Gastroesophageal sphincter (tissue), 4 donors: ENCODE results near the gene SPOPL. TPM values are rescaled to one million over a fixed set of nuclear protein-coding genes. Genes with fewer than 3 reads are reported as not detected.
A peak's percentile ranks its signal among the peaks of the same experiment; 100 is the strongest.
"Not testable (repeated sequence)": the region's sequence is repeated elsewhere in the genome, so short reads cannot be mapped to it uniquely, and the experiment has no call there.

Experiments
- ATAC-seq: fragments of 150-250 bp; one replicate; pipeline ENCODE4 v1.9.1; 2016; ENCODE audit warnings: mild to moderate bottlenecking, moderate library complexity
- H3K27ac ChIP-seq, 4 donors: fragments of 200-600 bp; sonication (generic) in 3 of 4; 1 replicate in 3 of 4; 2 replicates in 1 of 4; pipeline ENCODE4 v1.5.1; 2016 to 2019
- H3K27me3 ChIP-seq: fragments of 200-600 bp; sonication (generic); one replicate; pipeline ENCODE4 v1.5.1; 2019
- H3K36me3 ChIP-seq, 2 donors: fragments of 200-600 bp; sonication (generic); one replicate each; pipeline ENCODE4 v1.5.1; 2019; ENCODE audit warnings: control low read depth in 1 of 2
- H3K4me1 ChIP-seq, 3 donors: fragments of 200-600 bp; sonication (generic); 1 replicate in 2 of 3; 2 replicates in 1 of 3; pipeline ENCODE4 v1.5.1; 2016 to 2019; ENCODE audit warnings: control low read depth in 2 of 3
- H3K4me3 ChIP-seq, 2 donors: fragments of 200-600 bp; sonication (generic); one replicate each; pipeline ENCODE4 v1.5.1; 2019; ENCODE audit warnings: mild to moderate bottlenecking in 1 of 2, moderate library complexity in 1 of 2
- H3K9me3 ChIP-seq, 3 donors: fragments of 200-600 bp; sonication (generic); one replicate each; pipeline ENCODE4 v1.5.1; 2017 to 2019; ENCODE audit warnings: control low read depth in 2 of 3
- CTCF ChIP-seq, 4 experiments: fragments of 200-600 bp in 2 of 4; fragments of 450-650 bp in 2 of 4; sonication (generic) in 1 of 4; IDR thresholded peaks; one replicate each; pipeline ENCODE4 v1.5.1; 2017 to 2019; ENCODE audit warnings: antibody characterized with exemption in 4 of 4, mild to moderate bottlenecking in 2 of 4, moderate library complexity in 2 of 4
- EP300 ChIP-seq: sonication (generic); formaldehyde crosslinking; IDR thresholded peaks from one replicate; pipeline ENCODE4 v1.6.1; 2017; ENCODE audit warnings: antibody characterized with exemption, mild to moderate bottlenecking
- POLR2A ChIP-seq, 2 donors: fragments of 450-650 bp; IDR thresholded peaks; one replicate each; pipeline ENCODE4 v1.6.1; 2017; ENCODE audit warnings: antibody characterized with exemption in 2 of 2, mild to moderate bottlenecking in 2 of 2, moderate library complexity in 1 of 2
- POLR2AphosphoS5 ChIP-seq: sonication (generic); formaldehyde crosslinking; IDR thresholded peaks from one replicate; pipeline ENCODE4 v1.6.1; 2017; ENCODE audit warnings: antibody characterized with exemption
- WGBS, 2 donors: methylation state at CpG; one replicate each; pipeline ENCODE4 v1.1.5; 2018; ENCODE audit warnings: low coverage in 1 of 2; 5-methylcytosine and 5-hydroxymethylcytosine counted together
- total RNA-seq, 4 donors: library from RNA; depleted of rRNA; stranded (reverse); fragments of >200 nt; gene quantifications; one replicate each; pipeline ENCODE4 v1.1.0, GENCODE V29; 2016

SPOPL gene
- total RNA-seq, 4 donors from 2014 or later, result 32.7 to 51.8 (median 39.4) TPM

GRCh38 chr2:138531913-138532312, 30.3 kb downstream of the SPOPL start:
- Histone ChIP-seq H3K27ac (no peak overlapping the region), H3K36me3 (peaks cover 0 to 4% of the 10 kb centered on the region in 2 donors), H3K4me3 (no peak overlapping the region), H3K27me3 (no peaks in the 10 kb centered on the region), H3K4me1 (peaks cover 0 to 41% (median 0%) of the 10 kb centered on the region in 3 donors), H3K9me3 (no peaks in the 10 kb centered on the region)
- 37% methylated on average over 3 of the region's 3 CpGs for WGBS, 2 donors
- ATAC-seq, result no peak
- TF ChIP-seq POLR2A (IDR thresholded peaks at IDR 0.05) (no peak), POLR2AphosphoS5 (peak; percentile 44)

DNA sequence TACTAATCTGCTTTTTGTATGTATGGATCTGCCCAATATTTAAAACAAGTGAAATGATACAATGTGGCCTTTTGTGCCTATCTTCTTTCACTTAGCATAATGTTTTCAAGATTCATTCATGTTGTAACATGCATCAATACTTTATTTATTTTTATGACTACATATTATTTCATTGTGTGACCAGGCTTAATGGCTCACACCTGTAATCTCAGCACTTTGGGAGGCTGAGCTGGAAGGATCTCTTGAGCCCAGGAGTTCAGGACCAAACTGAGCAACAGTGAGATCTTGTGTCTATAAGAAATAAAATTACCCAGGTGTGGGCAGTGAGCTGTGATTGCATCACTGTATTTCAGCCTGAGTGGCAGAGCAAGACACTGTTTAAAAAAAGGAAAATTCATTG, 33.2 kb downstream of the SPOPL start:
- H3K4me3 ChIP-seq, result no peak overlapping the region
- no peak overlapping the region for H3K27ac ChIP-seq
- TF ChIP-seq EP300, result no peak
- TF ChIP-seq CTCF (IDR thresholded peaks at IDR 0.05), result no peak
- no peak for TF ChIP-seq POLR2A (IDR thresholded peaks at IDR 0.05)
- TF ChIP-seq POLR2AphosphoS5, result no peak
- ATAC-seq, result no peak
- no peaks in the 10 kb centered on the region for H3K9me3 ChIP-seq
- H3K36me3 ChIP-seq, result peaks cover 0 to 12% of the 10 kb centered on the region in 2 donors
- H3K4me1 ChIP-seq, result peaks cover 0 to 29% (median 0%) of the 10 kb centered on the region in 3 donors
- no peaks in the 10 kb centered on the region for H3K27me3 ChIP-seq

- ATAC-seq, result no peak
- Histone ChIP-seq H3K27me3 (no peaks in the 10 kb centered on the region), H3K36me3 (peaks cover 0 to 12% of the 10 kb centered on the region in 2 donors), H3K27ac (no peak overlapping the region), H3K4me1 (peaks cover 0 to 20% (median 0%) of the 10 kb centered on the region in 3 donors), H3K4me3 (no peak overlapping the region), H3K9me3 (no peaks in the 10 kb centered on the region)
- TF ChIP-seq POLR2A (IDR thresholded peaks at IDR 0.05), result no peak
- no peak for TF ChIP-seq EP300
- no peak for TF ChIP-seq CTCF (IDR thresholded peaks at IDR 0.05)
- no peak for TF ChIP-seq POLR2AphosphoS5
- 40 to 61% methylated on average over 1 to 2 of the region's 2 CpGs for WGBS, 2 donors
These were observed 34.7 kb downstream of the SPOPL start for GRCh38 chr2:138536302-138536701.

- no peaks in the 10 kb centered on the region for H3K27me3 ChIP-seq
- no peak overlapping the region for H3K27ac ChIP-seq
- 100% methylated on average over 2 of the region's 2 CpGs; no CpG with 5 or more reads in 1 of the 2 donors for whole genome bisulfite sequencing, 2 donors
- TF ChIP-seq EP300 (no peak), CTCF (IDR thresholded peaks at IDR 0.05) (no peak), POLR2A (IDR thresholded peaks at IDR 0.05) (no peak), POLR2AphosphoS5 (no peak)
- H3K4me1 ChIP-seq, result peaks cover 0 to 15% (median 0%) of the 10 kb centered on the region in 3 donors
- no peak for ATAC-seq
- peaks cover 0 to 12% of the 10 kb centered on the region in 2 donors for H3K36me3 ChIP-seq
- no peak overlapping the region for H3K4me3 ChIP-seq
- no peaks in the 10 kb centered on the region for H3K9me3 ChIP-seq
These were observed 35.2 kb downstream of the SPOPL start for GRCh38 chr2:138536740-138537139.

DNA sequence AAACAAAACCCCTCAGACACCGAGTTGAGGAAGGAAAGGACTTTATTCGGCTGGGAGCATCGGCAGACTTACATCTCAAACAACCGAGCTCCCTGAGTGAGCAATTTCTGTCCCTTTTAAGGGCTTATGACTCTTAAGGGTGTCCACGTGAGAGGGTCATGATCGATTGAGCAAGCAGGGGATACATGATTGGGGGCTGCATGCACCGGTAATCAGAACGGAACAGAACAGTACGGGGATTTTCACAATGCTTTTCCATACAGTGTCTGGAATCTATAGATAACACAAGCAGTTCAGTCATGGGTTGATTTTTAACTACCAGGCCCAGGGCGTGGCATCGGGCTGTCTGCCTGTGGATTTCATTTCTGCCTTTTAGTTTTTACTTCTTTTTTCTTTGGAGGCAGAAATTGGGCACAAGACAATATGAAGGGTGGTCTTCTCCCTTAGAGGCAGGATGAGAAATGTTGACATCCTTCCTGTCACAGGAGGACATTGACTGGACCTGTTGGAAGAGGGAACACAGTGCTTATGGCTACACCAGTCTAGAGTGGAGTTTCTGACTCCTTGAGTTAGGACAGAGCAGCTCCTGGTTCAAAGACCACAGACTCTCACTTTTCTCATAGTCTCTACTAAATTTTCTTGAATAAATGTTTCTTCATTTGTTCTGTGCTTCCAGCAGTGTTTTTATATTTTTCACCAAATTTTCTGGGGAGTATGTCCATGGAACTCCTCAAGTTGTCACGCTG, 35.8 kb downstream of the SPOPL start:
- peaks cover 0 to 12% of the 10 kb centered on the region in 2 donors for H3K36me3 ChIP-seq
- TF ChIP-seq POLR2A (IDR thresholded peaks at IDR 0.05) (no peak), POLR2AphosphoS5 (no peak), CTCF (IDR thresholded peaks at IDR 0.05) (no peak), EP300 (no peak)
- no peak for ATAC-seq
- H3K9me3 ChIP-seq, result no peaks in the 10 kb centered on the region
- H3K27ac ChIP-seq, result no peak overlapping the region
- H3K4me1 ChIP-seq, result peaks cover 0 to 11% (median 0%) of the 10 kb centered on the region in 3 donors
- 85 to 97% methylated on average over 7 to 12 of the region's 12 CpGs for WGBS, 2 donors
- no peaks in the 10 kb centered on the region for H3K27me3 ChIP-seq
- no peak overlapping the region for H3K4me3 ChIP-seq

- WGBS, 2 donors, result 100% methylated on average over 6 of the region's 12 CpGs; no CpG with 5 or more reads in 1 of the 2 donors
- H3K4me1 ChIP-seq, result peaks cover 0 to 15% (median 0%) of the 10 kb centered on the region in 3 donors
- H3K36me3 ChIP-seq, H3K27ac ChIP-seq, H3K4me3 ChIP-seq, ATAC-seq, H3K9me3 ChIP-seq, H3K27me3 ChIP-seq: not testable (repeated sequence)
These were observed 42.6 kb downstream of the SPOPL start for GRCh38 chr2:138544206-138544605.
